Spleen (tissue), 11 donors: ENCODE measurements around the gene FAM53B. TPM values are rescaled to one million over a fixed set of nuclear protein-coding genes. Genes with fewer than 3 reads are reported as not detected.
"Not testable (repeated sequence)": the region's sequence is repeated elsewhere in the genome, so short reads cannot be mapped to it uniquely, and the experiment has no call there.

Experiments used
- DNase-seq: peaks from one replicate; pipeline ENCODE4 v3.0.0-alpha.2; 2020
- H3K27ac ChIP-seq, 8 donors: fragments of 200-600 bp; sonication (generic) in 7 of 8; 1 replicate in 4 of 8; 2 replicates in 4 of 8; pipeline versions ENCODE4 v1.5.0 to v1.8.0; 2016 to 2021; ENCODE audit warnings: inconsistent platforms in 4 of 8, mild to moderate bottlenecking in 4 of 8, moderate library complexity in 1 of 8
- H3K27me3 ChIP-seq, 7 donors: fragments of 200-600 bp; sonication (generic) in 6 of 7; replicated peaks in 1 of 7; 1 replicate in 4 of 7; 2 replicates in 3 of 7; pipeline versions ENCODE4 v1.5.0 to v1.8.0; 2016 to 2021; ENCODE audit warnings: inconsistent platforms in 3 of 7, mild to moderate bottlenecking in 1 of 7
- H3K36me3 ChIP-seq, 6 donors: fragments of 200-600 bp; sonication (generic) in 5 of 6; 1 replicate in 4 of 6; 2 replicates in 2 of 6; pipeline versions ENCODE4 v1.5.0 to v1.8.0; 2016 to 2021; ENCODE audit warnings: inconsistent platforms in 2 of 6
- H3K4me1 ChIP-seq, 6 donors: fragments of 200-600 bp; sonication (generic) in 5 of 6; 1 replicate in 3 of 6; 2 replicates in 3 of 6; pipeline versions ENCODE4 v1.5.0 to v1.8.0; 2016 to 2021; ENCODE audit warnings: inconsistent platforms in 3 of 6
- H3K4me3 ChIP-seq, 8 donors: fragments of 200-600 bp; sonication (generic) in 7 of 8; 1 replicate in 4 of 8; 2 replicates in 4 of 8; pipeline versions ENCODE4 v1.5.0 to v1.8.0; 2016 to 2021; ENCODE audit warnings: inconsistent platforms in 4 of 8, mild to moderate bottlenecking in 4 of 8, moderate library complexity in 2 of 8
- H3K9me3 ChIP-seq, 8 donors: fragments of 200-600 bp; sonication (generic) in 7 of 8; 1 replicate in 4 of 8; 2 replicates in 4 of 8; pipeline versions ENCODE4 v1.5.0 to v1.8.0; 2016 to 2021; ENCODE audit warnings: inconsistent platforms in 4 of 8
- CTCF ChIP-seq, 11 experiments: fragments of 200-600 bp in 7 of 11; fragments of 450-650 bp in 4 of 11; sonication (generic) in 4 of 11; IDR thresholded peaks in 8 of 11; conservative IDR thresholded peaks in 3 of 11; 1 replicate in 7 of 11; 2 replicates in 4 of 11; pipeline versions ENCODE4 v1.4.0 to v1.8.0; 2016 to 2021; ENCODE audit warnings: antibody characterized with exemption in 11 of 11, inconsistent platforms in 4 of 11, mild to moderate bottlenecking in 1 of 11
- POLR2A ChIP-seq, 3 donors: fragments of 450-650 bp; IDR thresholded peaks; one replicate each; pipeline ENCODE4 v1.5.1; 2017; ENCODE audit warnings: antibody characterized with exemption in 3 of 3, mild to moderate bottlenecking in 1 of 3
- POLR2AphosphoS5 ChIP-seq, 3 donors: sonication (generic); formaldehyde crosslinking; IDR thresholded peaks; one replicate each; pipeline ENCODE4 v1.5.1; 2017; ENCODE audit warnings: antibody characterized with exemption in 3 of 3
- WGBS, 5 donors: extraction: QIAGEN DNeasy Blood & Tissue Kit in 3 of 5; methylation state at CpG; one replicate each; pipeline versions ENCODE4 v1.1.5 to v1.1.7; 2013 to 2018; 5-methylcytosine and 5-hydroxymethylcytosine counted together
- intact Hi-C: fragments of 100-400 bp; cut with DNase I; formaldehyde crosslinking; loops from one replicate; pipeline ENCODE4 v1.15.0; 2023; ENCODE audit warnings: low total_unique reads
- polyA plus RNA-seq, 3 donors: library from polyadenylated mRNA; stranded (reverse); fragments of 200-250 nt; gene quantifications; one replicate each; pipeline ENCODE4 v1.2.1, GENCODE V29; 2013
- total RNA-seq, 7 donors: library from RNA; depleted of rRNA in 3 of 7; stranded (reverse); fragments of >200 nt in 3 of 7; fragmentation: NEBNext Ultra II Directional in 4 of 7; extraction: Animal tissue kit (Norgen Biotek cat#: 25700) in 4 of 7; gene quantifications; one replicate each; pipeline versions ENCODE4 v1.1.0 to v1.2.1, GENCODE V29; 2016 to 2021
- donor health status: healthy with polysubstance abuse.
- donor health status: DM: no; HTN: no; CAD: no; lungs with moderate emphysema.
- donor health status: DM: no; HTN: no; CAD: no.
- donor health status: Bipolar disorder and iron deficiency.
- donor health status: healthy.
- donor health status: DM: no; HTN: no; CAD: no.
- donor health status: DM: yes; HTN: yes; CAD: no.

Gene FAM53B
- total and polyA plus RNA-seq, 10 donors: 13.3 to 94.0 (median 56.2) TPM

GRCh38 chr10:124748953-124749645 is 4.9 kb upstream of the FAM53B start:
- intact Hi-C loops: loop anchor here (10.0 kb wide), 1 partner anchor 104 kb away; no protein-coding TSS in a partner anchor
- no peak for DNase-seq

GRCh38 chr10:124748166-124748565 is 4.0 kb upstream of the FAM53B start:
- Histone ChIP-seq H3K4me3 (no peak overlapping the region), H3K9me3 (no peaks in the 10 kb centered on the region), H3K27ac (no peak overlapping the region), H3K4me1 (peaks cover 3 to 37% (median 23%) of the 10 kb centered on the region in 6 donors), H3K36me3 (peaks cover 0 to 27% (median 0%) of the 10 kb centered on the region in 6 donors), H3K27me3 (no peaks in the 10 kb centered on the region)
- no peak for DNase-seq
- WGBS, 5 donors: 88 to 97% (median 94%) methylated on average over 3 of the region's 3 CpGs
- intact Hi-C loops: loop anchor here (10.0 kb wide), 1 partner anchor 103 kb away; no protein-coding TSS in a partner anchor
- no peak for TF ChIP-seq CTCF (IDR thresholded peaks at IDR 0.05 in 8 of 11, conservative IDR thresholded peaks at IDR 0.05 in 3 of 11)
- no peak for TF ChIP-seq POLR2AphosphoS5 (IDR thresholded peaks at IDR 0.05)
- TF ChIP-seq POLR2A (IDR thresholded peaks at IDR 0.05): no peak

More at GRCh38 chr10:124748953-124749645, 4.9 kb upstream of the FAM53B start:
- no peaks in the 10 kb centered on the region for H3K27me3 ChIP-seq
- H3K4me1 ChIP-seq: peaks cover 3 to 33% (median 22%) of the 10 kb centered on the region in 6 donors
- no peak for TF ChIP-seq POLR2A (IDR thresholded peaks at IDR 0.05)
- TF ChIP-seq POLR2AphosphoS5 (IDR thresholded peaks at IDR 0.05): no peak
- 69 to 77% (median 74%) methylated on average over 4 of the region's 4 CpGs for WGBS, 5 donors
- H3K36me3 ChIP-seq: peaks cover 0 to 35% (median 0%) of the 10 kb centered on the region in 6 donors
- no peak overlapping the region for H3K4me3 ChIP-seq
- peak overlapping the region in 4 of 8 donors; percentile 29 to 69 (median 50) for H3K27ac ChIP-seq
- no peaks in the 10 kb centered on the region for H3K9me3 ChIP-seq

GRCh38 chr10:124747745-124748144 is 3.6 kb upstream of the FAM53B start:
- intact Hi-C loops: loop anchor here (10.0 kb wide), 1 partner anchor 103 kb away; no protein-coding TSS in a partner anchor
- Histone ChIP-seq H3K27ac (no peak overlapping the region), H3K4me3 (no peak overlapping the region), H3K36me3 (peaks cover 0 to 23% (median 0%) of the 10 kb centered on the region in 6 donors), H3K27me3 (no peaks in the 10 kb centered on the region), H3K4me1 (peaks cover 5 to 41% (median 24%) of the 10 kb centered on the region in 6 donors), H3K9me3 (no peaks in the 10 kb centered on the region)
- DNase-seq: no peak
- TF ChIP-seq POLR2A (IDR thresholded peaks at IDR 0.05): no peak
- 90 to 97% (median 93%) methylated on average over 1 of the region's 1 CpG for WGBS, 5 donors

DNA sequence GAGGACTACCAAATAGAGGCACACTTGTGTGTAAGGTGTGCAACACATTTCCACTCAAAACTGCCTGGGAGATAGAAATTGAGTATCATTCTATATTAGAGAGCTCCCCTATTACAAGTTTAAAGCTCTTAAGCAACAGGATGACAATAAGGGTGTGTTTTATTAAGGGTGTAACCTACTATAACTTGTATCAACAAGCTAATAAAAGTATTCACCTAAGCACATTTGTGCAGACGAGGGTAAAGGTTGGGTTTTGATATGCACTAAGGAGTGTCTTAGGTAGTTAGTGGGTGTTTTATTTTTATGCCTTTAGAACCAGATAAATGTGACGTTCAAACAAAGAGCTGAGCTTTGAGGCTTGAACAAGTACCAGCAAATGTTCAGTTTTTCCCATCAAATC is 2.8 kb upstream of the FAM53B start:
- Histone ChIP-seq H3K9me3 (no peaks in the 10 kb centered on the region), H3K4me3 (no peak overlapping the region), H3K36me3 (peaks cover 0 to 23% (median 0%) of the 10 kb centered on the region in 6 donors), H3K4me1 (peaks cover 12 to 49% (median 29%) of the 10 kb centered on the region in 6 donors), H3K27ac (no peak overlapping the region), H3K27me3 (no peaks in the 10 kb centered on the region)
- intact Hi-C loops: loop anchor here (10.0 kb wide), 1 partner anchor 102 kb away; no protein-coding TSS in a partner anchor
- TF ChIP-seq POLR2A (IDR thresholded peaks at IDR 0.05) (no peak), POLR2AphosphoS5 (IDR thresholded peaks at IDR 0.05) (no peak), CTCF (IDR thresholded peaks at IDR 0.05 in 8 of 11, conservative IDR thresholded peaks at IDR 0.05 in 3 of 11) (no peak)
- DNase-seq: no peak
- WGBS, 5 donors: 86 to 99% (median 94%) methylated on average over 2 of the region's 2 CpGs

DNA sequence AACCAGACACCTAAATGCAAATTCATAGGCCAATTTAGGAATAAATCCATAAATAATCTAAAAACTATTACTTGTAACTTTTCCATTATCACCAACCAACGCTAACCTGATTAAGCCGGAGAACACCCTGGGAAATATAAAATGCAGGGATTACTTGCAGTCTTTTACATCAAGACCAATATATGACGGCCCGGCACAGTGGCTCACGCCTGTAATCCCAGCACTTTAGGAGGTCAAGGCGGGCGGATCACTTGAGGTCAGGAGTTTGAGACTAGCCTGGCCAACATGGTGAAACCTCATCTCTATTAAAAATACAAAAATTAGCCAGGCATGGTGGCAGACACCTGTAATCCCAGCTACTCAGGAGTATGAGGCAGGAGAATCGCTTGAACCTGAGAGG is 2.3 kb upstream of the FAM53B start:
- not testable (repeated sequence) for H3K27ac ChIP-seq, H3K27me3 ChIP-seq, H3K9me3 ChIP-seq, DNase-seq, H3K4me3 ChIP-seq
- peaks cover 18 to 54% (median 35%) of the 10 kb centered on the region in 6 donors for H3K4me1 ChIP-seq
- intact Hi-C loops: loop anchor here (10.0 kb wide), 1 partner anchor 102 kb away; no protein-coding TSS in a partner anchor
- 94 to 97% (median 96%) methylated on average over 8 of the region's 8 CpGs for WGBS, 5 donors
- H3K36me3 ChIP-seq: peaks cover 0 to 23% (median 0%) of the 10 kb centered on the region in 6 donors
